SH-SY5Y (cell line): ENCODE data around the gene NOVA2.

Experiments
- GATA2 ChIP-seq: IDR thresholded peaks from 2 replicates; pipeline ENCODE4 v1.6.1; 2011; ENCODE audit warnings: mild to moderate bottlenecking, low read depth, low read length
- GATA3 ChIP-seq: IDR thresholded peaks from 2 replicates; pipeline ENCODE4 v1.6.1; 2011; ENCODE audit warnings: low read depth, mild to moderate bottlenecking, low read length, moderate library complexity

Gene NOVA2, protein sequence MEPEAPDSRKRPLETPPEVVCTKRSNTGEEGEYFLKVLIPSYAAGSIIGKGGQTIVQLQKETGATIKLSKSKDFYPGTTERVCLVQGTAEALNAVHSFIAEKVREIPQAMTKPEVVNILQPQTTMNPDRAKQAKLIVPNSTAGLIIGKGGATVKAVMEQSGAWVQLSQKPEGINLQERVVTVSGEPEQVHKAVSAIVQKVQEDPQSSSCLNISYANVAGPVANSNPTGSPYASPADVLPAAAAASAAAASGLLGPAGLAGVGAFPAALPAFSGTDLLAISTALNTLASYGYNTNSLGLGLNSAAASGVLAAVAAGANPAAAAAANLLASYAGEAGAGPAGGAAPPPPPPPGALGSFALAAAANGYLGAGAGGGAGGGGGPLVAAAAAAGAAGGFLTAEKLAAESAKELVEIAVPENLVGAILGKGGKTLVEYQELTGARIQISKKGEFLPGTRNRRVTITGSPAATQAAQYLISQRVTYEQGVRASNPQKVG

DNA sequence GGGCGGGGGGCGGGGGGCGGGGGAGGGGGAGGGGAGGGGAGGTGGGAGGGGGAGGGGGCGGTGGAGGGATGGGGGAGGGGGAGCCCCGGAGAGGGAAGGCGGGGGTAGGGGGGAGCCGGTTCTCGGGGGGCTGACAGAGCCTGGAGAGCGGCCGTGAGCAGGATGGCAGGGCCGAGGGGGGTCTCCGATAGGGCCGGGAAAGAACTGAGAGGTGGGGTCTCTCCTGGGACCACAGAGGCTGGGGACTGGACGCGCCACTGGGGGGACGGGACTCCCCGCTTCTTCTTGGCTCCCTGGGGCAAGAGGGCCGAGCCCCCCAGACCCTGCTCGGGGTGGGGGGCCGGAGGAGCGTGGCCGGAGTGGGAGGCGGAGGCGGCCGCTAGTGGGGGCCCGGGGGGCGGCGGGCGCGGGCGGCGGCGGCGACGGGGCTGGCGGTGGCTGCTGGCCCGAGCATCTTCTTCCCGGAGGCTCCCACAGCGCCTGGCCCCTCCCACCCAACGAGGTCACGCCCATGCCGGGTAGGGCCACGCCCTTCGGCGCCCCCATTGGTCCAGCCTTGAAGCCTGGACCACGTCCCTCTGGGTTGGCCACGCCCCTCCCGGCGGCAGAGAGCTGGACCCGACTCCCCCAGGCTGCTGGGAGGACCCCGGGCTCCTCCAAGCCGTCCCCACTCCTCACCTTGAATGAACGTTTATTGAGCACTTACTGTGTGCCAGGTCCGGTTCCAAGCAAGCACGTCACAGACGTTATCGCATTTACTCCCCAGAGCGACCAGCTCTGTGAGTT lies at the start of gene NOVA2:
Gene NOVA2, minus strand, starts transcription at position 313 of the 786 bp plus-strand sequence. CDS start 514 bp downstream, outside the sequence.
- TF ChIP-seq GATA3, result no peak
- TF ChIP-seq GATA2, result no peak

DNA sequence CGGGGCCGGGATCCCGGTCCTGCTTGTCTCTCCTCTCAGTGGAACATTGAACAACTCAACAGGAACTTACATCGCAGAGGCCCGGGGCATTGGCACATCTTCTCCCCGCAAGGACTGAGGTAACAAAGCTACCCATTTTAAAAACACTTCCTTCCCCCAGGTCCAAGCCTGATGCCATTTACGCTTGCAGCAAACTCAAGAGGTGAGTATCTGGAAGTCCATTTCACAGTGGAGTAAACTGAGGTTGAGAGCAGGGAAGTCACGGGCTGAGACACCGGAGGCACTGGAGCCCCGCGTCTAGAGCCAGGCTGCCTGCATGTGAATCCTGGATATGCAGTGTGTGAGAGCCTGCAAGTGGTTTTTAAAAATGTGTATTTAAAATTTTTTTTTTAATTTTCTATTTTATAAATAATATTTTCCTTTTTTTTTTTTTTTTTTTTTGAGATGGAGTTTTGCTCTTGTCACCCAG lies 49.7 kb upstream of the NOVA2 start:
- TF ChIP-seq GATA3 (no peak), GATA2 (no peak)

DNA sequence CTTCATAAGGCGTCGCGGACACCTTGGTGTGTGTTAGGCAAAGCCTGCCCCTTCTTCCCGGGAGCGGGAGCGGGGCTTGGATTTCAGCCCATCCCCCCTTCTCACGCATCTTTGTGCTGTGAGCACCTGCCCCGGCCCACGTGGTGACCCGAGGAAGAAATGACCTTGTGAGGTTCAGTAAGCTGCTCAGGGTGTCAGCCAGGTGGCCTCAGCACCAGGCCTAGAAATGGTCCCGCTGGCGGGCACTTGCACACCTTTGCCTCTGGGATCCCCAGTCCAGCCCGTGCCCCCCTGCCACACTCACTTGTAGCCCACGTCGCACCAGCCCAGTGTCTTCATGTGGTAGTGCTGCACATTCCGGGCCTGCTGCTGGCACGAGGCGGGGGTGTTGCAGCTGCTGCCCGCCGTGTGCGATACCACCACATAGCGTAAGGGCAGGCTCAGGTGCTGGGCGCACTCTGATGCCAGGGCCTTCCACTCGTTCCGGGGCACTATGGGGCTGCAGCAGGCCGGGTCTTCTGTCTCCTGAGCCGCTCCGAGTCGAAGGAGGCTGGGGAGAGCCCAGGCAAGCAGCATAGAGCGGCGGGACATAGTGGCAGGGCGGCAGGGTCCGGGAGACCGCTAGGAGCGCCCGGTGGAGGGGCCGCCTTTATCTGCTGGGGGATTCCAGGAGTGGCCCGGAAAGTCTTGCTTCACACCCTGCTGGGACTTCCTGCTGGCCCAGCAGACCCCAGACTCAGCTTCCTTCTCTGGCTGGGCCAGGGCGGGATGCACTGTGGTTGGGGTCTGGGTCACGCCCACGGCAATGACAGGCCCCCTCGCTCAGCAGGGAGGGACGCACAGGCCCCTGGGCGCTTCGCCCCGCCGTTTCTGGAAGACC lies 49.0 kb upstream of the NOVA2 start, which contains the start of gene PGLYRP1:
Gene PGLYRP1, minus strand, starts transcription at position 623 of the 880 bp plus-strand sequence. Its CDS starts 32 bp downstream, at position 591.
- TF ChIP-seq GATA2 (no peak), GATA3 (no peak)

DNA sequence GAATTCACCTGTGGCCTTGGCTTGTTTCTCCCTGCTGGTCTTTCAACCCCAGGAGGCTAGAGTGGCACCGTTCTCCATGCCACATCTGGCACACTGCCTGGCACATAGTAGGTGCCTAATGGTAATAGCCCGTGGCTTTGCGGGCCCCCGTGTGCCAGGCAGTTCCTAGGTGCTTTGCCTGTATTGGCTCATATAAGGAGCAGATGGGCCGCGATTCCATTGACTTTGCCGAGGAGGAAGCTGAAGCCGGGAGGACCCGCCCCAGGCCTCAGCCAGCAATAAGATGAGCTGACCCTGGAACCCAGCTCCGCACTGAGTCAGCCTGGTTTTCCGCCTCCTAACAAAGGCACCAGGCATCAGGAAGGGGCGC lies 48.4 kb upstream of the NOVA2 start:
- no peak for TF ChIP-seq GATA3
- TF ChIP-seq GATA2, result no peak

DNA sequence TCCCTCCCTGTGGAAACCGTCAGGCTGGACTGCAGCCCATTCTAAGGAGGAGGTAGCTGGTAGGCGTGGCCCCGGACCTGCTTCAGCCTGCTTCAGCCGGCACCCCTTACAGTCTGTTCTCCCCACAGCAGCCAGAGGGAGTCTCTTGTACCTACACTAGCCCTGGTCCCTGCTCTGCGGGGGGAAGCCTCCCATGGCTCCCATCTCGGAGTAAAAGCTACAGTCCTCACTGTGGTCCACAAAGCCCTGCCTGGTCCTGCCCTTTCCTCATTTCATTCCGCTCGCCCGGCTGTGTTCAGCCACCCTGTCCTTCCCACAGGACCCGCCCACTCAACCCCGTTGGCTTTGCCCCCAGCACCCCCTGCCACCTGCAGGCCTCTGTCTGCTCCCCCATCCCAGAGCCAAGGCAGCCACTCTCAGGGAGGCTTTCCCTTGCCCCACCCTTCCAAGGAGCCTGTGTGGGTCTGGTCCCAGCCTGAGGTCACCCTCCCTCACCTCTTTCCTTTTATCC lies 47.9 kb upstream of the NOVA2 start:
- TF ChIP-seq GATA2 (no peak), GATA3 (no peak)

DNA sequence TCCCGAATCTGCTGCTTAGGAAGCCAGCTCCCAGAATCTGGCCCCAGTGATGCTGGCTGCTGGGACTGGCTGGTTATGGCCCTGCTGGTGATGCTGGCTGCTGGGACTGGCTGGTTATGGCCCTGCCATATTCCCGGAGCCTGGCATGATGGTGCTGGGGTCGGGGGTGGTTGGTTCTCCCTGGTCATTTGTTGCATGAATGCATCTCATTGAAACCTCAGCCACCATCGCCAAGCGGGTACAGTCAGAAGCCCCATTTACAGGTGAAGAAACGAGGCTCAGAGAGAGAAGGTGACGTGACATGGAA lies 47.1 kb upstream of the NOVA2 start:
- TF ChIP-seq GATA2 (no peak), GATA3 (no peak)

DNA sequence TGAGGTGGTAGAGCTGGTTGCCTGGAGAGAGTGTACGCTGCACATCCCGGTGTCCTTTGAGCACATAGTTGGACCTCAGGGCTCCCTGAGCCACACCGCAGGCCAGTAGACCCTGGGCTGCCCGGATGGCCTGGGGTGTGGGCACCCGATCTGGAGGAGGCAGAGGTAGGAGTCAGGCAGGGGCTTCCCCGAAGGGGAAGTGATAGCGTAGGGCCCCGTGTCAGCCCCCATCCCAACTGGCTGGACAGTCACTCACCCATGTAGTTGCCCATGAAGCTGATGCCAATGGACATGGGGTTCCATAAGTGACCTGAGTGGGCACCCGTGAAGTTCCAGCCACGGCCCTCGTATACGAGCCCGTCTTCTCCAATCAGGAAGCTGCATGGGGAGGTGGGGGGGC lies 45.6 kb upstream of the NOVA2 start:
- no peak for TF ChIP-seq GATA2
- TF ChIP-seq GATA3, result no peak

DNA sequence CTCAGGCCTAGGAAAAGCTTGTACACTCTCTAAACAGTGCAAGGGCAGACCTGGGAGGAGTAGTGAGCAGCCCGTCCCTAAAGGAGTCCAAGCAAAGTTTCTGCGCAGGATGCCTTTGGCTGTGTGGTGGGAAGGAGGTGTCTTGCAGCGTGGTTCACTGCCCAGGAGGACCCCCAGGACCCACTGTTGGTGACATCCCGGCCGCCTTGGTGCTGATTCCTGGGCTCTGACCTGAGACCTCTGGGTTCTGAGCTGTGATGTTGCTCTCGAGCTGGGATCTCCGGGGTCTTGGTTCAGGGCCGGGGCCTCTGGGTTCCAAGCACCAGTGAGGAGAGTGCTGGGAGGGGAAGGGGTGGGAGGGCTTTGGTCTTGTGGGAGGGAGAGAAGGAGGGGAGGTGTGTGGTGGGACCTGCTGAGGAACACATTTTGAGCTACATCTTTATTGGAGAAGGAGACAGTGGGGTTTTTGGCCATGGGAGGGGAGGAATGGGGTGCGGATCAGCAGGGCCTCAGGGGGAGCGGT lies 45.1 kb upstream of the NOVA2 start:
- TF ChIP-seq GATA3, result no peak
- TF ChIP-seq GATA2, result no peak

DNA sequence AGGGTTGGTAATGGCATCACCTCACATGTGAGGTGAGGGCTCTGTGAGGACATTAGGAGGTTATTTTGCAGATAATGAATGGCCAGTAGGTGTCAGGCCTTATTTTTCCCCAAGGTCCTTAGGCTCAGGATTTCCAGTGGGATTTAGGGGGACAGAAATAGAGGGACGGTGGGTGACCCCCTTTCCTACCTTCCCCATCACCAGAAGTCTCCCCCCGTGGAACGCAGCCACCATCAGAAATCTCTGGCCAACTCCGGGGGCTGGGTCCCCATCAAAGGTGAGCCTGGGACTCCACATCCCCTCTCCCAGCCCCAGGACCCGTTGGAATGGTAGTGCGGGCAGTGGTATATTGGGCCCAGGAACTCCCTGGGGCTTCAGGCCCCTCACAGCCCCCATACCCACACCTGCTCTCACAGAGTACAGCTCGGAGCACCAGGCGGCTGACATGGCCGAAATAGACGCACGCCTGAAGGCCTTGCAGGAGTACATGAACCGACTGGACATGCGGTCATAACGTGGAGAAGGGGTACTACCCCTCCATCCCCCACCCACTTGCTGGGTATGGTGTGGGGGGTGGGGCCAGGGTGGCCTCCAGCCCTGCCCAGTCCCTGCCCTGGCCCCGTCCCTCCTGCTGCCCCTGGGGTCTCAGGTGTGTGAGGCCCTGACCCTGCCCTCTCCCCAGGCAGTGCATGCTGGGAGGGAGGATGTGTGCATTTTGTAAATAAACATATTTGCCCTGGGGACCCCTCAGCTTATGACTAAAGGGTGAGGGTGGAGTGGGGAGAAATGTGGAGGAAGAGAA lies 44.4 kb upstream of the NOVA2 start:
- TF ChIP-seq GATA2 (no peak), GATA3 (no peak)

DNA sequence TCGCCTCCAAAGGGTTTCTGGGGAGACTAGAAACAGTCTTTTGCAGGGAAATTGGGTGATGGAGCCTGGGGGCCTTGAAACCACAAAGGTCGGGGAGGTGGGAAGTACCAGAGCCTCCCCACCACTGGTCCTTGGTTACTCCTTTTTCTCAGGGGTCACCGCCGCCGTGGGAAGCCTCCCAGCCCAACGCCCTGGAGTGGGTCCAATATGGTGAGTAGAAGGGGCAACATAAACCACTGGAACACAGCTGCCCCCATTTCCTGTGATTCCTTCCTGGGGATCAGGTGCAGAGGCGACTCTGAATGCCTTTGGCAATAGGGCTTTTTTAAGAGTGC lies 43.4 kb upstream of the NOVA2 start:
- TF ChIP-seq GATA2 (no peak), GATA3 (no peak)

DNA sequence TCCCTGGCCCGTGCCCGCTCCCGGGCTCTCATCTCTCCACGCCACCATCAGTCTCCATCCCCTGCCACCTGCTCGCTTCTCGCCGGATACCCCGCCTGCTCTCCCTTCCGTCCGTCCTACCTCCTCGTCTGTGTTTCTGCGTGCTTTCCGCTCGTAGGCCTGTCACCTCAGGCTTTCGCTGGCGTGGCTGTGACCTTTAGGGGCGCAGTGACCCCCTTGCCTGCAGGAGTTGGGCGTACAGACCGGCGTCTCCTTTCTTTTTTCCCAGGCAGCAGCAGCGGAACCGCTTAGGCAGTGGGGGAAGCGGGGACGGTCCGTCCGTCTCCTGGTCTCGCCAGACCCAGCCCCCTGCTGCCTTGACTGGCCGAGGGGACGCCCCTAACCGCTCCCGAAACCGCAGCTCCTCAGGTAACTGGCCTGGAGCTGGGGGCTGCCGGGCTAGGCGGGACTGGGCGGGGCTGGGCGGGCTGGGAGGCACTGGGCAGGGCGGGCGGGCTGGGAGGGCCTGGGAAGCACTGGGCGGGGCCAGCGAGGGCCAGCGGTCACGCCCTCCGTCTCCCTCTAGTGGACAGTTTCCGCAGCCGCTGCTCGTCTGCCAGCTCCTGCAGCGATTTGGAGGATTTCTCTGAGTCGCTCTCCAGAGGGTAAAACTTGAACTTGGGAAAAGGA lies 42.9 kb upstream of the NOVA2 start:
- TF ChIP-seq GATA3 (no peak), GATA2 (no peak)

DNA sequence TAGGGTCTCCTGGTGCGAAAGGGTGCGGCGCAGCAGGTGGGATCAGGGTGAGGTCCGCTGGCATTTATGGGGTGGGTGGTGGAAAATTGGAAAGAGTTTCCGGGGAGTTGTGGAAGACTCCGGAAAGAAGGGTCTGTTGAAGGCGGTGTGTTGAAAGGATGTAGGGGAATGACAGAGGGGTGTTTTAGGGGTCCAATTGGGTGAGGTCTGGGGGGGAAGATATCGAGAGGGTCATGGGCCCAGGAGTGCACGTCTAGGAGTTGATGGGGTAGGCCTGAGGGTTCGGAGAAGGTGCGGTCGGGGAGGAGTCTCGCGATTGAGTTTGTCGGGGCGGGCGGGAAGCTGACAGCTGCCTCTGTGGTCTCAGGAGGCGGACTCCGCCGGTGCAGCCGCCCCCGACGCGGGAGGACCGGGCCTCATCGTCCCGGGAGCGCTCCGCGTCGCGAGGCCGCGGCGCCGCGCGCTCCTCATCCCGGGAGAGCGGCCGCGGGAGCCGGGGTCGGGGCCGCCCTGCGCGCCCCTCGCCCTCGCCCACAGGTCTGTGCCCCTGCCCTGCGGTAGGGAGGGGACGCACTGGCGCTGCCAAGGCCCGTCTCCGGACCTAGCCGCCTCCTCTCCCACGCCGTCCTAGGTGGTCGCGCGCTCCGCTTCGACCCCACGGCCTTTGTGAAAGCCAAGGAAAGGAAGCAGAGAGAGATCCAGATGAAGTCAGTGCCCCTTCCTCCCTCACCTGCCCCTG lies 42.2 kb upstream of the NOVA2 start:
- TF ChIP-seq GATA3 (no peak), GATA2 (no peak)
